ENCODE data around the gene ZNF827.
A peak's percentile ranks its signal among the peaks of the same experiment; 100 is the strongest.

The ZNF827 gene

DNA sequence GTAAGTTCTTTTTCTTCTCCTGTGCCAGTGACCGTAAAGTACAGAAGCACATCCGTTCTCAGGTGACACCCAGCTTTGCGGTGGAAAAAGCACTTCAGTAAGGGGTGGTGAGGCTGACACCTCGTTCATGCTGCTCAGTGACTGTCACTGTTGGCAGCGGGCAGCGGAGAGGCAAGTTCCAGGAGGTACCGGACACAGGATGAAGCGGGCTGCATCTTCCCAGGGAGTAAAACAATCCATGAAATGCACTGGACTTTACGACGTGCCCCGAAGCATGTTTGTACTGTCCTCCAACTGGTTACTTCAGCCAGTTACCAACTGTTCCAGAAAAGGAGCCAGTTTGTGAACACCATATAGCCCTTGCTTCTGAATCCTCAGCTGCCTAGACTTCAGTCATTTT lies 110.7 kb downstream of the ZNF827 start:
- DNase-seq (ENCODE audit: low read depth, low spot score): no peak

DNA sequence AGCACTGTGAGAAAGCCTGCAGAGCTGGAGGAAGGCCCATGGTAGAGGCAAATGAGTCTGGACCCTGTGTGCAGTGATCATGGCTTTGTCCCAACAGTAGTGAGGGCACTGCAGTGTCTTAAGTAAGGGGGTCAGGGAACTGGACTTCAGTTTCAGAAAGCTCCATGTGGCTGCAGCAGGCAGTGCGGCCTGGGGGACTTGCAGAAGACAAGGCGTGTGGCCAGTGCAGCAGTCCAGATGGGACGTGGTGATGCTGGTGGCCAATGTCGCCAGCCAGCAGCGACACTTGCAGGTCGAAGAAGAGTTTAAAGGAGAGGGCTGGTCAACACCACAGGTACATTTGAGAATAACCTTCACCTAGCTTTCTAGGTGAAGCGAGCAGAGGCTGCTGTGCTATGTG lies 113.4 kb downstream of the ZNF827 start:
- no peak for DNase-seq (ENCODE audit: low read depth, low spot score)

- DNase-seq (ENCODE audit: low read depth, low spot score): no peak
Observed at GRCh38 chr4:145824463-145824862, 114.2 kb downstream of the ZNF827 start.

- no peak for DNase-seq (ENCODE audit: low read depth, low spot score)
Observed at GRCh38 chr4:145823743-145824142, 114.9 kb downstream of the ZNF827 start.

DNA sequence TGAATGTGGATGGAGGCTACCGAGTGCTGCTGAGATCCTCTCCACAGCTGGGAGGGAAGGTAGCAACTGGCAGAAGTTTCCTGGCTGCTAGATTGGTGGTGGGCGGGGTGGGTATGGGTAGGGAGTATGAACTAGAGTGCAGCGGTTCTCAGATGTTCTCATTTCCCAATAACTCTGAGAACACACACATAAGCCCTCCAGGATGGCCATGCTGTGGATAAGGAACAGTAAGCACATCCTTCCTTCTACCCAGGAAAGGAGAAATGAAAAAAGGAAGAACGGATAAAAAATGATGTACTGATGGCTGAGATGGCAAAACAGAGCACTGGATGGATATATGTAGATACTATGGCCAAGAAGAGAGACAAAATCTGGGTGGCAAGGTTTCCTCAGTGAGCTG lies 116.0 kb downstream of the ZNF827 start:
- no peak for DNase-seq (ENCODE audit: low read depth, low spot score)

DNA sequence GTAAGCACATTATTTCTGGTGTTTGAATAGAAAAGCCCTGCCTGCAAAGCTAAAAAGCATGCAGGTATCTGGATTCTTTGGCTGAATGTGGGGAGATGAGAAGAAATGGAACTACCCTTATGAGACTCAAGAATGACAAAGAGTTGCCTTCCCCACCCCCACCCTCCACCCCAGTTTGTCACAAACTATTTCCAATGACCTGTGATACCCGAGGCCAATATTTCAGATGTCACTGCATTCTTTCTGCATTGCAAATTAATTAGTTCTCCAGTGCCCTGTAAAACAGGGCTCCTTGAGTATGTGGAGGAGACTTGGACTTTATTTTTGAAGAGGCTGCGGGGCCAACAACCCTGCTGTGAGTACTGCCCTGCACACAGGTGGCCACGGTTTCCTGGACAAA lies 116.4 kb downstream of the ZNF827 start:
- no peak for DNase-seq (ENCODE audit: low read depth, low spot score)

GRCh38 chr4:145821766-145822165 lies 116.9 kb downstream of the ZNF827 start:
- no peak for DNase-seq (ENCODE audit: low read depth, low spot score)

DNA sequence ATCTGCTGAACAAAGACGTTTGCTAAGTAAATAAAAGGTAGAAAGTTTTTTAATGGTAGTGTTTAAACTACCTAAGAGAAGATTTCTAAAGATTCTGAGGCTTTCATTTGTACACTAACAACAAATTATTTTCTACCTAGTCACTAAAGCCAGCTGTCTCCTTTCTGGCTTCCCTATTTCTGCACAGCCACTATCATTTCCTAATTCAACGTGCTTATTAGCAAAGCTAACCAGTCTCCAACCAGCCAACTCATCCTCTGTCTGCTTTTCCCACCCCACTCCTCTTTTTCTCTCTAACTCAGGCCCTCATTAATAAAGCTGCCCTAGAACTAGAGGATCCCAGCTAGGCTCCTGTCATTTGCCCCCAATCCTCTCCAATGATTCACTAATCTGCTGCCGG lies 118.2 kb downstream of the ZNF827 start:
- no peak for DNase-seq (ENCODE audit: low read depth, low spot score)

DNA sequence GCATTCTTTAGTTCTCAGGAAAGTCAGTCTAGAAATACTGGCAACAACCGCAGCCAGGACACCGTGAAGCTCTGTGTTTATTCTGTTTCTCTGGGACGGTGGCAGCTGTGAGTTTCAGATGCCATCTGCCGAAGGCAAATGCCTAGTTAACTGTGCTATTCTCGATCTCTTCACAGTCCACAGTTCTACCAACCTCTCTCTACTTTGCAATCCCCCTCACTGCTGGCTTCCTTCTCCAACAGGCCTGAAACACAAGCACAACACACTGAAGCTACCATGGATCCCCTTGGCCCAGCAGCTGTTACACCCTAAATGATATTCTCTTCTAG lies 118.8 kb downstream of the ZNF827 start:
- no peak for DNase-seq (ENCODE audit: low read depth, low spot score)

DNA sequence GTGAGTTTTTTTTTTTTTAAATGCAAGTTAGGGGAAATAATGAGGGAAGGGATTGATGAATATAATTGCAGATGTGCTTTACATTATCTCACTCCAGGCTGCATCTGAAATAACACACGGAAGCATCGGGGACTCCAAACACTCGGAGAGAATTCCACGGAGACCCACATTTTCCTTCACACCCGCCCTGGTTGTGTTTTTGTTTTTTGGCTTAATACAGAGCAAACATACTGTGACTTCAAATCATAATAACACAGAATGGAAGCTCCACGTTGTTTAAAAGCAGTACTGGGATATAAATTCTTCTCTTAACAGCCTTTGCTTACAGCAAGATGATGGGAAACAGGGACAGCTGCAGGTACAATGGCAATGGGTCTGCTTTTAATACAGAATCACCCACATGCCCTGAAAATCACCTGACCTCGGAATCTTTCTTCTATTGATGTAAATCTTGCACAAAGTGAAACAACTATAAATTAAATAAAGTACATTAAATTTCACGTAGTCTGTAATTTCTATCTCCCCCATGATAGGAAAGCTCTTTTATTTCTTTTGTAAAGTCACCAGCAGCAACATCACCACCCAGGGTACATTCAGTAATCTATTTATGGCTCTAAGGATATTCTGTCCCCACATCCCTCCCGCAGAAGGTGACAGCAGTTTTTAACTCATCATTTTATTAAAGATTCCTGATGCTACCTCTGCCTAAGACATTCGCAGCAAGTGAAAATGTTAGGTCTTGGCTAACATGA lies 119.3 kb downstream of the ZNF827 start:
- DNase-seq (ENCODE audit: low read depth, low spot score): no peak

GRCh38 chr4:145818011-145818410 lies 120.6 kb downstream of the ZNF827 start:
- no peak for DNase-seq (ENCODE audit: low read depth, low spot score)

GRCh38 chr4:145816091-145816490 lies 122.5 kb downstream of the ZNF827 start:
- no peak for DNase-seq (ENCODE audit: low read depth, low spot score)

DNA sequence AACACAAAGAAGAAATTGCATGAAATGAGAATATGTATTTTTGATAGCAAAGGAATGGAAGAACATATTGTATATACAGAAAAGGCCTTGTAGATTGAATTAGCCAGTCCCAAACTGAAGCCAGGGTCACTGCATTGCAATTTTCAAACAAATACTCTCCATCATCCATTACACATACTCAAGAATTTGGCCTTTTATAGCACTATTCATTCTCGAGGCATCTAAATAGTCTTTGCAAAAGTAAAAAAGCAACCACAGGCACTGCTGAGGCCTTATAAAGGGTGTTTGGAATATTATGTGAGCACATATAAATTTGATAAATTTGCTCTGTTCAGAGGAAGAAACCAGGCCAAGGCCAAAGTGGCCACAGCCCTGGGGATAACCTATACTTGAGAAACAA lies 123.0 kb downstream of the ZNF827 start:
- DNase-seq (ENCODE audit: low read depth, low spot score): no peak

DNA sequence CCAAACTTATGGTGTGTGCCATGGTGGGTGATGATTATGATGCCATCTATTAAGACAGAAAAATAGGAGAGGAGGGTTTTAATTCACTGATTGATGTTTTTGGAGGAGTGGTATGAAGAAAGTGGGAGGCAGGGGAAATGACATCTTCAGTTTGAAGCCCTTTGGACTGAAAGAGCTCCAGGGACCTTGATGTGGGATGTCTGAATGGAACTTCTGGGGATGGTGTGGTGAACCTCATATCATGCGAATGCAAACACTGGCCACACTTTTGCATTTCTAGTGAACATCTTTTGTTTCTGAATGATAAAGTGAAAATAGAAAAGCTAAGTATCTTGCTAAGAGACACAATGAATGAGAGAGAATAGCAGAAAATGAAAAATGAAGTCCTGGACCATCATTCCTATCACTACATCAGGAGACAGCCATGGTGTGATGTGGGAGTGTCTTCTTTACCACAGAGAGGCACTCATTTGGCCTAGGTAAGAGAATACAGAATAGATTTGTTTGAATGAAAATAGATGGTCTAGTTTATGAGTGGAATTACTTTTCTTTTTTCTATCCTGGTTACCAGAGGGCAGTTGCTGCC lies 123.5 kb downstream of the ZNF827 start:
- no peak for DNase-seq (ENCODE audit: low read depth, low spot score)

DNA sequence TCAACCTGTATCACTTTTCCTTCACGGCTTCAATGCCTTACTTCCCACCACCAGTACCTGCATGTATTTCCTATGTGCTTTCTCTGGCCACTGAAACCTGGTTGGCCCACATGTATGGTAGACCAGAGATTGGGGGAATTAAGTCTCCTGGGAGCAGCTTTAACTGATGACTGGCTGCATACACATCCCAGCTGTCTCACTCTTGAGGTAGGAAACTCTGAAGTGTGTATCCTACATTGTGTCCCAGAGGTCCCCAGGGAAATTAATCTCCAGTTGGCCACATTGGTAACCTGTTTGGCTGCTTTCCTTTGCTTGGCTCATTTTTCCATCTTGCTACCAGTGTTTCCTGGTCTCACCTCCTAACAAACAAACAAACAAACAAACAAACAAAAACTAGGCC lies 124.4 kb downstream of the ZNF827 start:
- DNase-seq (ENCODE audit: low read depth, low spot score): no peak

GRCh38 chr4:145812919-145813318 lies 125.7 kb downstream of the ZNF827 start:
- DNase-seq (ENCODE audit: low read depth, low spot score): no peak

- DNase-seq (ENCODE audit: low read depth, low spot score): no peak
Observed at GRCh38 chr4:145808848-145809512, 129.6 kb downstream of the ZNF827 start.

- peak; percentile 58 for DNase-seq (ENCODE audit: low read depth, low spot score)
Observed at GRCh38 chr4:145808021-145808650, 130.5 kb downstream of the ZNF827 start.

- no peak for DNase-seq (ENCODE audit: low read depth, low spot score)
Observed at GRCh38 chr4:145805490-145805889, 133.1 kb downstream of the ZNF827 start.

DNA sequence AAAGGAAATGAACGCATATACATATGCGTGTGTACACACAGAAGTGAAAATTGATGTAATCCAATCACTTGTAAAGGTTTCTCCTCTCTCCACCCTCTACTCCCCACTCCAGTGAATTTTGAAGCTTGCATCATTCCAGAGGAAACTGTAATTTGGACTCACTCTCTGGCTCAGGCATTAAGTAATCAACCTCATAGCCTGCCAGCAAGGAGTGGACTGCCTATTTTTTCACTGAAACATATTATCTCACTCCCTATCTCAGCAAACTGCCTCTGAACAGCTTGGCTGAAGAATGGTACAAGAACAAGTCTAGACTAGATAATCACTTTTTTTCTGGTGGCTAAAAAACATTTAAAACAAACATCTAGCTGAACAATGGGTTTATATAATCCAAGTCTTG lies 134.5 kb downstream of the ZNF827 start:
- DNase-seq (ENCODE audit: low read depth, low spot score): no peak

DNA sequence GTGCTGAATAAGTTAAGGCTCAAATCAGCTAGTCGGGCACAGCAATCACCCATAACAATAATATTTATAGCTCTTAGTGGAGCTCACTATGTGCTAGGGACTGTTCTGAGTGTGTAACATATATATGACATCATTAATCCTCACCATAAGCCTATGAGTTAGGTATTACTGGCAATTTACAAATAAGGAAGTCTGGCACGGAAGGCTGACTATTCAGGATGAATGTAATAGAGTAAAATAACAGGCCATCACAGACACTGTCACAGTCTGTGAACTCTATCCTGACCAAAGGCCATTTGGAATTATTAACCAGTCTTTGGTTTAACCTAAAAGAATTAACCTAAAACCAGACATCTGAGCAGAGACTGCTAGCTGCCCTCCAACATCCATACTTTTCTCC lies 139.4 kb downstream of the ZNF827 start:
- no peak for DNase-seq (ENCODE audit: low read depth, low spot score)

- no peak for DNase-seq (ENCODE audit: low read depth, low spot score)
Observed at GRCh38 chr4:145797278-145797677, 141.3 kb downstream of the ZNF827 start.

DNA sequence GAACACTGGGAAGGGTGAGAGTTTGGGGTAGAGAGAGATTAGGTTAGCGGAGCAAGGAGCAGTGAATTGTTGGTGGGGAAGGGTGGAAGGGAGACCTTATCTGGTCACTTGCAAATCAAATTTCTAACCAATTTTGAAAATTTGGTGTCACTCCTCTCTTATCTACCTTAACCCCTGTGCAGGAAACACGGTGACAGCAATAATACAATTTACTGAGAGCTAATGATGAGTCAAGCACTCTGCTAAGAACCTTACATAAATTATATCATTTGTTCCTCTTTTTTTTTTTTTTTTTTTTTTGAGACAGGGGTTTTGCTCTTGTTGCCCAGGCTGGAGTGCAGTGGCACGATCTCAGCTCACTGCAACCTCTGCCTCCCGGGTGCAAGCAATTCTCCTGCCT lies 142.3 kb downstream of the ZNF827 start:
- DNase-seq (ENCODE audit: low read depth, low spot score): no peak
